ENCODE results near the gene PLAC1.

Gene PLAC1

GRCh38 chrX:134613396-134613795, 44.9 kb downstream of the PLAC1 start:
- H3K9me2 ChIP-seq (replicated peaks; ENCODE audit: control insufficient read depth, low read length), result no peaks in the 10 kb centered on the region
- H3K27ac ChIP-seq (ENCODE audit: low read depth, low read length), result no peak overlapping the region
- H3K36me3 ChIP-seq (ENCODE audit: control insufficient read depth, low read length), result no peaks in the 10 kb centered on the region
- TF ChIP-seq EZH2phosphoT487 (IDR thresholded peaks at IDR 0.05; ENCODE audit: borderline replicate concordance, low read length) (no peak), CTCF (IDR thresholded peaks at IDR 0.05; ENCODE audit: low read depth, low read length, poor library complexity, severe bottlenecking) (no peak)
- H3F3A ChIP-seq (ENCODE audit: control insufficient read depth, insufficient read depth), result no peaks in the 10 kb centered on the region
- no peaks in the 10 kb centered on the region for H3K9me3 ChIP-seq (ENCODE audit: control insufficient read depth, insufficient read depth, low read length)
- no peaks in the 10 kb centered on the region for H3K4me1 ChIP-seq (ENCODE audit: control insufficient read depth, low read length)
- no peaks in the 10 kb centered on the region for H4K20me1 ChIP-seq (ENCODE audit: control insufficient read depth, insufficient read depth, low read depth, low read length)
- H3K4me2 ChIP-seq (ENCODE audit: low read length), result no peak overlapping the region
- H3K79me2 ChIP-seq (ENCODE audit: control insufficient read depth, low read length), result no peaks in the 10 kb centered on the region
- H3K27me3 ChIP-seq (ENCODE audit: control insufficient read depth, low read length), result no peaks in the 10 kb centered on the region
- H3K4me3 ChIP-seq (ENCODE audit: low read length), result no peak overlapping the region

- H3K27ac ChIP-seq (ENCODE audit: low read depth, low read length), result no peak overlapping the region
- no peaks in the 10 kb centered on the region for H3K4me1 ChIP-seq (ENCODE audit: control insufficient read depth, low read length)
- H3K4me3 ChIP-seq (ENCODE audit: low read length), result no peak overlapping the region
- H4K20me1 ChIP-seq (ENCODE audit: control insufficient read depth, insufficient read depth, low read depth, low read length), result no peaks in the 10 kb centered on the region
- TF ChIP-seq EZH2phosphoT487 (IDR thresholded peaks at IDR 0.05; ENCODE audit: borderline replicate concordance, low read length), result no peak
- TF ChIP-seq CTCF (IDR thresholded peaks at IDR 0.05; ENCODE audit: low read depth, low read length, poor library complexity, severe bottlenecking), result no peak
- H3K79me2 ChIP-seq (ENCODE audit: control insufficient read depth, low read length), result no peaks in the 10 kb centered on the region
- H3K36me3 ChIP-seq (ENCODE audit: control insufficient read depth, low read length), result no peaks in the 10 kb centered on the region
- H3K9me2 ChIP-seq (replicated peaks; ENCODE audit: control insufficient read depth, low read length), result no peaks in the 10 kb centered on the region
- H3K4me2 ChIP-seq (ENCODE audit: low read length), result no peak overlapping the region
- no peaks in the 10 kb centered on the region for H3K27me3 ChIP-seq (ENCODE audit: control insufficient read depth, low read length)
- no peaks in the 10 kb centered on the region for H3F3A ChIP-seq (ENCODE audit: control insufficient read depth, insufficient read depth)
- H3K9me3 ChIP-seq (ENCODE audit: control insufficient read depth, insufficient read depth, low read length), result no peaks in the 10 kb centered on the region
Measured at GRCh38 chrX:134608153-134608552, 50.1 kb downstream of the PLAC1 start.

GRCh38 chrX:134607523-134607922, 50.7 kb downstream of the PLAC1 start:
- Histone ChIP-seq H3K79me2 (ENCODE audit: control insufficient read depth, low read length) (no peaks in the 10 kb centered on the region), H3K9me3 (ENCODE audit: control insufficient read depth, insufficient read depth, low read length) (no peaks in the 10 kb centered on the region), H3K4me1 (ENCODE audit: control insufficient read depth, low read length) (no peaks in the 10 kb centered on the region), H3K36me3 (ENCODE audit: control insufficient read depth, low read length) (no peaks in the 10 kb centered on the region), H3K27me3 (ENCODE audit: control insufficient read depth, low read length) (no peaks in the 10 kb centered on the region), H3K4me3 (ENCODE audit: low read length) (no peak overlapping the region), H3F3A (ENCODE audit: control insufficient read depth, insufficient read depth) (no peaks in the 10 kb centered on the region), H4K20me1 (ENCODE audit: control insufficient read depth, insufficient read depth, low read depth, low read length) (no peaks in the 10 kb centered on the region), H3K4me2 (ENCODE audit: low read length) (no peak overlapping the region), H3K9me2 (replicated peaks; ENCODE audit: control insufficient read depth, low read length) (no peaks in the 10 kb centered on the region), H3K27ac (ENCODE audit: low read depth, low read length) (no peak overlapping the region)
- TF ChIP-seq EZH2phosphoT487 (IDR thresholded peaks at IDR 0.05; ENCODE audit: borderline replicate concordance, low read length) (no peak), CTCF (IDR thresholded peaks at IDR 0.05; ENCODE audit: low read depth, low read length, poor library complexity, severe bottlenecking) (no peak)
